ENCODE results near the gene PNMA6A.

- TF ChIP-seq CTCF (IDR thresholded peaks at IDR 0.05) = peak; percentile 96
- no peak for TF ChIP-seq POLR2AphosphoS5 (IDR thresholded peaks at IDR 0.05; ENCODE audit: low read depth, low read length)
- no peak for TF ChIP-seq SIN3A (IDR thresholded peaks at IDR 0.05; ENCODE audit: borderline replicate concordance, insufficient read depth, low read depth, low read length)
Observed at GRCh38 chrX:153032397-153033118, 39.7 kb upstream of the PNMA6A start.
